Liver (tissue), 3 donors: ENCODE data around the gene SLC16A9.

ENCODE experiments used
- ATF3 ChIP-seq: IDR thresholded peaks from 2 replicates; pipeline ENCODE4 v1.6.1; 2016; ENCODE audit warnings: antibody characterized with exemption
- EGR1 ChIP-seq, 2 donors: IDR thresholded peaks; 2 replicates each; pipeline ENCODE4 v1.6.1; 2016 to 2018; ENCODE audit warnings: antibody characterized with exemption in 2 of 2, low read depth in 2 of 2
- FOXA1 ChIP-seq: IDR thresholded peaks from 2 replicates; pipeline ENCODE4 v1.6.1; 2016; ENCODE audit warnings: antibody characterized with exemption
- GABPA ChIP-seq, 2 donors: IDR thresholded peaks in 1 of 2; conservative IDR thresholded peaks in 1 of 2; 2 replicates each; pipeline ENCODE4 v1.6.1; 2016; ENCODE audit warnings: antibody characterized with exemption in 2 of 2, mild to moderate bottlenecking in 1 of 2, moderate library complexity in 1 of 2
- HNF4A ChIP-seq, 2 donors: conservative IDR thresholded peaks; 2 replicates each; pipeline ENCODE4 v1.6.1; 2016; ENCODE audit warnings: antibody characterized with exemption in 2 of 2, mild to moderate bottlenecking in 2 of 2
- JUND ChIP-seq, 2 donors: IDR thresholded peaks; 2 replicates each; pipeline ENCODE4 v1.6.1; 2016; ENCODE audit warnings: antibody characterized with exemption in 2 of 2
- RAD21 ChIP-seq, 2 donors: IDR thresholded peaks; 2 replicates each; pipeline ENCODE4 v1.6.1; 2016; ENCODE audit warnings: antibody characterized with exemption in 2 of 2, mild to moderate bottlenecking in 2 of 2
- REST ChIP-seq: IDR thresholded peaks from 2 replicates; pipeline ENCODE4 v1.6.1; 2016; ENCODE audit warnings: antibody characterized with exemption, mild to moderate bottlenecking
- SP1 ChIP-seq: IDR thresholded peaks from 2 replicates; pipeline ENCODE4 v1.6.1; 2018; ENCODE audit warnings: antibody characterized with exemption, mild to moderate bottlenecking
- TAF1 ChIP-seq: conservative IDR thresholded peaks from 2 replicates; pipeline ENCODE4 v1.6.1; 2016; ENCODE audit warnings: antibody characterized with exemption, mild to moderate bottlenecking
- TF ChIP-seq, protein P1 (sequence below): fragments of 150-350 bp; IDR thresholded peaks from 2 replicates; pipeline ENCODE4 v1.5.1; 2017; ENCODE audit warnings: improper control_type of control experiment, low read depth, low read length; ENCODE audit not compliant: missing input control
- TF ChIP-seq, protein P2 (sequence below): IDR thresholded peaks from 2 replicates; pipeline ENCODE4 v1.6.1; 2016; ENCODE audit warnings: antibody characterized with exemption
- donor health status: healthy.
- donor health status: healthy.

DNA sequence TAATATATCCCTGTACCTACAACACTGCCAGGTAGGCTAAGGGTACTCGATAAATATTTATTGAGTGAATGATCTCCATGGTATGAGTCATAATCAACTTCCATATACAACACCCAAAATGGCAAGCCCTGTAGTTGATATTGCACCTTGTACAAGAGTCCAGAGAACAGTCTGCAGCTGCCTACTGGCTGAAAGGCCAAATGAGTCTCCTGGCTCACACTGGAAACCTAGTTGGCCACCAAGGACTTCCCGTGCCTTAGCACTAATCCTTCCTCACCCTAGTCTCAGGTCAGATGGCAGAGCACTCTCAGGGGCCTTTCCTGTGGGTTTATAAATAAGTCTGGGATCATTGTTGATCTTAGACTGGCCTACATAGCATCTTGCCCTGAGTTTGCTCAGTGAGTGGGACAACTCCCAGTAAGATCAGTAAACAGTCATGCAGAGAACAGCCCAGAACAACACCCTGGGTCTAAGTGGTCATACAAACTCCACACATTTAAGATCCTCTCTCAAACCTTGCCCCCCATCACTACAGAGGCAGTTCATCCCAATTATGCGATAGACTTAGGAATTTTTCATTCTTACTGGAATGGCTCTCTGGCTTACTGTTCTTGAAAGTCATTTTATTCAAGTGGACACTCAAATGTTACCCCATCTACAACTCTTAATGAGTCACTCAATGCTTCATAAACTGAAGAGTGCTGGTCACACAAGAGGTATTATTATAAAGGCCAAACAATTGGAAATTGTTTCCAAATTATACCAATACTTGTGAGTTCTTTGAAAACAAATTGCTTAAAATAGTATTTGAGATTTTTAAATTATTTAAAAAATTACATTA, 14.7 kb upstream of the SLC16A9 start:
- TF ChIP-seq, protein P1, sequence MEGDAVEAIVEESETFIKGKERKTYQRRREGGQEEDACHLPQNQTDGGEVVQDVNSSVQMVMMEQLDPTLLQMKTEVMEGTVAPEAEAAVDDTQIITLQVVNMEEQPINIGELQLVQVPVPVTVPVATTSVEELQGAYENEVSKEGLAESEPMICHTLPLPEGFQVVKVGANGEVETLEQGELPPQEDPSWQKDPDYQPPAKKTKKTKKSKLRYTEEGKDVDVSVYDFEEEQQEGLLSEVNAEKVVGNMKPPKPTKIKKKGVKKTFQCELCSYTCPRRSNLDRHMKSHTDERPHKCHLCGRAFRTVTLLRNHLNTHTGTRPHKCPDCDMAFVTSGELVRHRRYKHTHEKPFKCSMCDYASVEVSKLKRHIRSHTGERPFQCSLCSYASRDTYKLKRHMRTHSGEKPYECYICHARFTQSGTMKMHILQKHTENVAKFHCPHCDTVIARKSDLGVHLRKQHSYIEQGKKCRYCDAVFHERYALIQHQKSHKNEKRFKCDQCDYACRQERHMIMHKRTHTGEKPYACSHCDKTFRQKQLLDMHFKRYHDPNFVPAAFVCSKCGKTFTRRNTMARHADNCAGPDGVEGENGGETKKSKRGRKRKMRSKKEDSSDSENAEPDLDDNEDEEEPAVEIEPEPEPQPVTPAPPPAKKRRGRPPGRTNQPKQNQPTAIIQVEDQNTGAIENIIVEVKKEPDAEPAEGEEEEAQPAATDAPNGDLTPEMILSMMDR, result no peak
- no peak for TF ChIP-seq SP1
- no peak for TF ChIP-seq EGR1 (IDR thresholded peaks at IDR 0.05; ENCODE audit: low read depth in 2 of 2)
- no peak for TF ChIP-seq ATF3
- TF ChIP-seq REST, result no peak
- TF ChIP-seq RAD21 (IDR thresholded peaks at IDR 0.05), result no peak
- no peak for TF ChIP-seq HNF4A (conservative IDR thresholded peaks at IDR 0.05)
- no peak for TF ChIP-seq TAF1
- TF ChIP-seq JUND (IDR thresholded peaks at IDR 0.05), result no peak
- TF ChIP-seq GABPA (IDR thresholded peaks at IDR 0.05 in 1 of 2, conservative IDR thresholded peaks at IDR 0.05 in 1 of 2), result no peak
- TF ChIP-seq, protein P2, sequence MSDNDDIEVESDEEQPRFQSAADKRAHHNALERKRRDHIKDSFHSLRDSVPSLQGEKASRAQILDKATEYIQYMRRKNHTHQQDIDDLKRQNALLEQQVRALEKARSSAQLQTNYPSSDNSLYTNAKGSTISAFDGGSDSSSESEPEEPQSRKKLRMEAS, result no peak
- TF ChIP-seq FOXA1, result no peak
